Neural progenitor cell (in vitro differentiated cells): ENCODE data around the gene INSIG1.

Experiments
- EZH2 ChIP-seq: fragments of 200-600 bp; sonication (generic); IDR thresholded peaks from 2 replicates; pipeline ENCODE4 v1.6.1; 2017; ENCODE audit warnings: antibody characterized with exemption, mild to moderate bottlenecking, moderate library complexity
- EZH2phosphoT487 ChIP-seq: fragments of 200-600 bp; sonication (generic); IDR thresholded peaks from 2 replicates; pipeline ENCODE4 v1.6.1; 2017; ENCODE audit warnings: antibody characterized with exemption
- TF ChIP-seq, protein P1 (sequence below): fragments of 200-600 bp; sonication (generic); IDR thresholded peaks from 2 replicates; pipeline ENCODE4 v1.5.1; 2017; ENCODE audit warnings: antibody characterized with exemption, mild to moderate bottlenecking

GRCh38 chr7:155349601-155350331 is 52.1 kb downstream of the INSIG1 start:
- TF ChIP-seq, protein P1, sequence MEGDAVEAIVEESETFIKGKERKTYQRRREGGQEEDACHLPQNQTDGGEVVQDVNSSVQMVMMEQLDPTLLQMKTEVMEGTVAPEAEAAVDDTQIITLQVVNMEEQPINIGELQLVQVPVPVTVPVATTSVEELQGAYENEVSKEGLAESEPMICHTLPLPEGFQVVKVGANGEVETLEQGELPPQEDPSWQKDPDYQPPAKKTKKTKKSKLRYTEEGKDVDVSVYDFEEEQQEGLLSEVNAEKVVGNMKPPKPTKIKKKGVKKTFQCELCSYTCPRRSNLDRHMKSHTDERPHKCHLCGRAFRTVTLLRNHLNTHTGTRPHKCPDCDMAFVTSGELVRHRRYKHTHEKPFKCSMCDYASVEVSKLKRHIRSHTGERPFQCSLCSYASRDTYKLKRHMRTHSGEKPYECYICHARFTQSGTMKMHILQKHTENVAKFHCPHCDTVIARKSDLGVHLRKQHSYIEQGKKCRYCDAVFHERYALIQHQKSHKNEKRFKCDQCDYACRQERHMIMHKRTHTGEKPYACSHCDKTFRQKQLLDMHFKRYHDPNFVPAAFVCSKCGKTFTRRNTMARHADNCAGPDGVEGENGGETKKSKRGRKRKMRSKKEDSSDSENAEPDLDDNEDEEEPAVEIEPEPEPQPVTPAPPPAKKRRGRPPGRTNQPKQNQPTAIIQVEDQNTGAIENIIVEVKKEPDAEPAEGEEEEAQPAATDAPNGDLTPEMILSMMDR, result no peak
- TF ChIP-seq EZH2 (no peak), EZH2phosphoT487 (no peak)
